GM19238 (cell line): ENCODE results near the gene PABPC1L.

Source experiments
- DNase-seq: peaks from one replicate; pipeline ENCODE4 v3.0.0; 2011; ENCODE audit warnings: low spot score; ENCODE audit not compliant: insufficient read length

The PABPC1L gene

GRCh38 chr20:44942264-44942973 lies 32.6 kb downstream of the PABPC1L start:
- DNase-seq, result no peak

DNA sequence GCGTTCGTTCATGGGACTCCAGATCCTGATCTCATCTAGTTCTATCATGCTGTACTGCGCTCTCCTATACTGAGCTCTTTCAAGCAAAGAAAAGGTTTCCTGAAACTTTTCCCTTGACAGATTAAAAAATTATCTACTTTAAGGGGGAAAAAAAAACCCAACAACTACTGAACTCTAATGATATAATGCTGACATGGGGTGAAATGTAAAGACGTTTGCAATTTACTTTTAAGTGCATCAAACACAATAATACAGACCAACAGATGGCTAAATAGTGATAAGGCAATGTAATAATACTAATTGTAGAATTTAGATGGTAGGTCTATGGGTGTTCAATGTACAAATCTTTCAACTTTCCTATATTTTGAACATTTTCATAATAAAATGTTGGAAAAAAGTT lies 34.0 kb downstream of the PABPC1L start:
- no peak for DNase-seq

DNA sequence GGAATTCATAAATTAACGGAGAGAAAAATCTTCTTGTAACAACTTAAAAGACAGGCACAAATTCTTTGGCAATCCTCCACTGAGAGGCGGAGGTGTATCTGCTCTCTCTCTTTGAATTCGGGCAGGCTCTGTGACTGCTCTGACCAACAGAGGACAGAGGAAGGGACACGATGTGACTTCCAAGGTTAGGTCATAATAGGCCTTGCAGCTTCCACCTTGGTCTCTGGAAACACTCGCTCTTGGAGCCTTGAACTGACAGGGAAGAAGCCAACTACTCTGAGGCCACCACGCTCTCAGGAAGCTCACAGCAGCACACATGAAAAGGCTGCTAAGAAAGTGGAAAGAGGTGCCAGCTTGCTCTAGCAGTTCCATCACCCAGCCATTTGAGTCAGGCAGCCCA lies 35.4 kb downstream of the PABPC1L start:
- no peak for DNase-seq

GRCh38 chr20:44946271-44946852 lies 36.5 kb downstream of the PABPC1L start:
- DNase-seq, result no peak

DNA sequence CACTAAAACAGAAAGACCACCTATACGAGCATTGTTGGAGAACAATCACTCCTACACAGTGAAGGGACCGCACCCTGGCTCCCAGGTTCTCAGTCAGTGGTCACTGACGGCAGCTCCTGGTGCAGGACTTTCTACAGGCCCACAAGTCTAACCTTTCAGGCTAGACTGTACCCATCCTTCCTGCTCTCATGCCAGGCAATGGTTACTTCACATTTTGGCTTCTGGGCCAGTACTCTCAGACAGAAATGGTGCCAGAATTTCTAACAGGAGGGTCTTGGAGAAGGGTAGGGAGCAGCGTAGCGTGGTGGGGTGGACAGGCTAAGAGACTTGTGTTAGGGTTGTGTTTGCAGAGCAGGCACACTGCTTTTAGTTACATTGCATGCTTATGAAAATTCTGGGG lies 38.2 kb downstream of the PABPC1L start:
- DNase-seq, result no peak

GRCh38 chr20:44948513-44948912 lies 38.7 kb downstream of the PABPC1L start:
- no peak for DNase-seq

DNA sequence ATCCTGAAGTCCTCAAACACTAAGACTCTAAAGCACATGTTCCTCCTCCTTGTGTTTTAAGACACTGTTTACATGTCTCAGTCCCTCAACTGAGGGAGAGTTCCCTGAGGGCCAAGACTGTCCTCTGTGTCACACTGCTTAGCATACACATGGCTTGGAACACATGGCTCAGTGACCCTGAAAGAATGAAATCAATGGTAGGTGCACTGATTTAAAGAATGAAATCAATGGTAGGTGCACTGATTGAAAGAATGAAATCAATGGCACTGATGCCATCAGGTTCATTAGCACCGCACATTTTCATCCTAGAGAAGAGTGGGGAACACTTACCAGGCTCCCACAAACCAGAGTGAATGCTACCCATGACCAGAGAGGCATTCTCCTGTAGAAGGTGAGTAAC lies 40.5 kb downstream of the PABPC1L start:
- no peak for DNase-seq

DNA sequence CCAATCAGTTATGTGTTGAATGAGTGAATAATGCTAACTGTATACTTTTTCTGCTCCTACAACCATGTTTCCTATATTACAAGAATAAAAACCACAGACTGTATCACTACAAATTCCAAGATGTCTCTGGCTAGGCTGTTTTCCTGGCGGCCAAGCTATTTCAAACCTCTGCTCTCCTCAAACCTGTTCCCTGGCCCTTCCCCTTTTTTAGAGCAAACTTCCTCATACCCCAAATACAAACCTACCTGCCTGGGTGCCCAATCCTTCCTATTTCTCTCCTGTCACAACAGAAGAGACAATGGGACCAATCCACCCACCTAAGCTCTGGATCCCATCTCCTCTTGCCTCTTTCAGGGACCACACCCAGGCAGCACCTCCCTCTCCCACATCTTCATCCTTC lies 42.9 kb downstream of the PABPC1L start:
- DNase-seq, result no peak

- DNase-seq, result no peak
These were observed 44.4 kb downstream of the PABPC1L start for GRCh38 chr20:44954211-44954610.

DNA sequence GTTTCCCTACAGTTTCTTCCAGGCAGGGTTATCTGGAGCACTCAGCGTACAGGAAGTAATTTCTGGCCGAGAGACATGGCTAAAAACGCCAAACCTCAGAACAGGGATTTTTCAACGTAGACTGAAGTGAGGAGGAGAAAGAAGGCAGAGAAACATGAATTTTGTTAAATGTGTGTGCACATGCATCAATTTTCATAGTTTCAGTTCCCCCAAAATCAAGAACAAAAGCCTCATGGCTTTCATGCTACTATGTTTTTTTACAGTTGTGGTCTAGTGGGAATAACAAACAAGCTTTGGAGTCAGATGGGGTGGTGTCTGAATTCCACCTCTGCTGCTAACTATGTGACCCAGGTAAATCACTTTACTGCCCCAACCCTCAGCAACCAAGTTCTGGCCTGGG lies 45.4 kb downstream of the PABPC1L start:
- DNase-seq, result no peak

- no peak for DNase-seq
These were observed 46.5 kb downstream of the PABPC1L start for GRCh38 chr20:44956410-44956809.

GRCh38 chr20:44958276-44958675 lies 48.4 kb downstream of the PABPC1L start:
- no peak for DNase-seq

- no peak for DNase-seq
These were observed 49.3 kb downstream of the PABPC1L start for GRCh38 chr20:44959082-44959637.

DNA sequence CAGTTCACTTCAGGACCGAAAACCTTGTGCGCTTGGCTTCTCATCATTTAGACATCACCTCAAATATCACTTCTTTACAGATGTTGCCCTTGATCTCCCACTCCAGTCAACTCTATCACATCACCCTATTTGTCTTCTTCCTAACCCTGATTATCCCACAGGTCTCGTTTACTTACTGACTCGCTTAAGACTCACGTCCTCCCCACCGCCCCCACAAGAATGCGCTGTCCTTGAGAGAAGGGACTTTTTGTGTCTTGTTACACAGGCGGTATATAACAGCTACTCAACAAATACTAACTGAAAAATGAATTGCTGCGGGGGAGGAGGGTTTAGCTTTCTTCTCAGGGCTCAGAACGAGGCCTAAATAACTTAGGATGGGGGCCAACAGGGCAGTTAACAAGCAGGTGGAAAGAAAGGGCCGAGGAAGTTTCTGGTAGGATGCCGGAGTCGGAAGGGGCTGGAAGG lies 49.8 kb downstream of the PABPC1L start:
- DNase-seq, result no peak

GRCh38 chr20:44960103-44960852 lies 50.4 kb downstream of the PABPC1L start, which contains the start of gene TOMM34:
TSS of gene TOMM34 (minus strand) at chr20:44960397. CDS start at chr20:44960333, 64 bp downstream.
- peak; percentile 94 for DNase-seq

DNA sequence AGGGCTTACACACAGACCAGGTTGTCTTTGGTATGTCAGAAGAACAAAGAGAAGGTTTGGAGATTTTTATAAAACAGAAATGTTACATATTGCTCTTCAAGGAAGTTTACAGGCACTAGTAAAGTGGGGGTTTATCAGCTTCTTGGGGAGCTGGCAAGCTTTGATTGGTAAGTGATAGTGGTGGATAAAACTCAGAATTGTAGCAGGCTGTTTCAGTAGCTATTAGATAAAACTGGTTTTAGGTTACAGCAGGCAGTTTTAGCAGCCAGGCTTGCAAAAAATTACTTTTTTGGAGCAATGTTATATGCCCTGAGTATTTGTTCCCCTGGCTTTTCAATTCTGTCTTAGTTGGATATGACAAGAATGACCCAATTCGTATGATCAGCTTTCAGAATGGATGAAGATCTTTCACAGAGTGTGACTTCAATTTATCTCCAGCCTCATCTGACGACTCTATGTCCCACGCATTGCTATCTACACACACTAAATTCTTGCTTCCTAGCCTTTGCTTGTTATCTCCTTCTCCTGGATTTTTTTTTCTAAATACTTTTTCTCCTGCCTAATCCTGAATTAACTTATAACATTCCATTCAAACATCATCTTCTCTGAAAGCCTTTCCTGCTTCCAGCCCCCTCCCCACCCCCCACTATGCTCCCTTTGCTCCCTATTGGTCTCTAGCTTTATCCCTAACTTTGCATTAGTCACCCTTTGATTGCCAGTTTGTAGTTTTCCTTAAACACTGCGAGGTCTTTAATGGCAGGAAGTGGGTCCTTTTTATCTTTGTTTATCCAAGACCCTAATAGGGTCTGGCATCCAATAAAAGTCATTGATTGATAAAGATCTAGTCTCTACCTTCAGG lies 51.4 kb downstream of the PABPC1L start:
- no peak for DNase-seq

DNA sequence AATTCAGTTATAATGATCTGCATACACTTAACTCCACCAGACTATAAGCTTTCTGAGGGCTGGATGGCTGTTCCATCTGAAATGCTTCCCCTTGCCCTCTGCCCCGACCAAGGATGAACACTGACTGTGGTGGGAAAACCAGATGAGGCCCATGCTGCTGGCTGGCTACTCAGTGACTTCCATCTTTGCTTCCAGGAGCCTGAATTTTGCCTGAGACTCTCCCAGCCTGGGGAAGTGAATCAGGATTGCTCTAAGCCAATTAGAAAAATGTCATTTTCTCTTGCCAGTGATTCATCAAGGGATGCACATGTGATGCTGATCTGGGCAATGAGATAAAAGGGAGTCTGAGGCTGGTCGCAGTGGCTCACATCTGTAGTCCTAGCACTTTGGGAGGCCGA lies 52.0 kb downstream of the PABPC1L start:
- no peak for DNase-seq

GRCh38 chr20:44962483-44962882 lies 52.6 kb downstream of the PABPC1L start:
- DNase-seq, result no peak

GRCh38 chr20:44963325-44964215 lies 53.7 kb downstream of the PABPC1L start:
- no peak for DNase-seq

- DNase-seq, result no peak
These were observed 55.8 kb downstream of the PABPC1L start for GRCh38 chr20:44965651-44966029.
